Hypothalamus (tissue), 51 donors: Measurements from ENCODE around the gene PNMA6E.
"Not testable (repeated sequence)": the region's sequence is repeated elsewhere in the genome, so short reads cannot be mapped to it uniquely, and the experiment has no call there.

Experiments
- DNase-seq, 51 donors: peaks; one replicate each; lab custom pipeline; 2025; lab: John Stamatoyannopoulos, UW

Gene PNMA6E

DNA sequence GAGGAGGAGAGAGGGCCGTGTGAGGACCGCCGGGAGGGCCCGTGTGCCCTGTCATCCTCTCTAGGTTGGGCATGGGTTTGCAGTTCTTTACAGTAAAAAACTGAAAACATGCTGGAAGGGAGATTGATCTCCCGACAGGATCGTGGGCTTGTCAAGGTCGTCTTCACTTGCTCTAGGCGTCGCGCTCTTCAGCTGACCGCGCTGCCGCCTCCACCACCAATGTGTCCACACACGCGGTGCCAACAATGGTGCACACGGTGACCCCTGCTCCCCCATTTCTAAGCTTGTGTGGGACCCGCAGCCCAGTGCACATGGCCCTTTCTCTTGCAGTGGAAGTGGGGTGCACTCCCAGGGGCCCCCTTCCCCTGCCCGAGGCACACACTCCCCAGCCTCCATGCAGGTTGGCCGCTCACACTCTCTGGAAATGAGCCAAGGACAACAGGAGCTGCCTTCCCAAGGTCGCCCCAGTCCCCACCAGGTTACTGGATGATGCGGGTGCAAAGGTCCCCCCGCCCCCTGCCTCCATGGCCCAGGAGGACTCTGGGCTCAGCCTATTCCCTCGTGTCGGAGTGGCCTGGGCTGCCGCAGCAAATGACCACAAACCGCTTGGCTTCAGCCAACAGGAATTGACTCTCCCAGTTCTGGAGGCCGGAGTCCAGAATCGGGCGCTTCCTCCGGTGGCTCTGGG is 8.4 kb upstream of the PNMA6E start:
- no peak for DNase-seq

DNA sequence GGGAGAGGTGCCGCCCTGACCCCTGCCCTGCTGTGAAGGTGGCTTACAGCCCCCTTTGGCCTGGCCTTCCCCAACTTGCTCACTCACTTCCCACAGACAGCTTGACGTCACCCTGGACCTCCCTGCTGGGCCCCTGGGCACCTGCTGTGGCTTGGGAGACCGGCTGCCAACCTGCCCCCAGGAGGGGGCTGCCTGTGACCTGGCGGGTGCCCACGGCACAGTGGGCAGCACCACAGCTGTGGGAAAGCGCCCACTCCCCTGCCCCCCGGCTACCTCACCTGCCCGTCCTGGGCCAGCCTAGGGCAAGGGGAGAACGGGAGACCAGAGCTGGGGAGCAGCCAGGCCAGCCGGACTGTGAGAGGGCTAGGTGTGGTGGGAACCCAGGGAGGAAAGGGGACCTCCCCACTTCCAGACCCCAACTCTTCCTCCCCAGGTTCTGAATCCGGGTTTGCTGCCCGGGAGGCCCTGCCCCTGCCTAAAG is 7.8 kb upstream of the PNMA6E start:
- DNase-seq, result no peak

DNA sequence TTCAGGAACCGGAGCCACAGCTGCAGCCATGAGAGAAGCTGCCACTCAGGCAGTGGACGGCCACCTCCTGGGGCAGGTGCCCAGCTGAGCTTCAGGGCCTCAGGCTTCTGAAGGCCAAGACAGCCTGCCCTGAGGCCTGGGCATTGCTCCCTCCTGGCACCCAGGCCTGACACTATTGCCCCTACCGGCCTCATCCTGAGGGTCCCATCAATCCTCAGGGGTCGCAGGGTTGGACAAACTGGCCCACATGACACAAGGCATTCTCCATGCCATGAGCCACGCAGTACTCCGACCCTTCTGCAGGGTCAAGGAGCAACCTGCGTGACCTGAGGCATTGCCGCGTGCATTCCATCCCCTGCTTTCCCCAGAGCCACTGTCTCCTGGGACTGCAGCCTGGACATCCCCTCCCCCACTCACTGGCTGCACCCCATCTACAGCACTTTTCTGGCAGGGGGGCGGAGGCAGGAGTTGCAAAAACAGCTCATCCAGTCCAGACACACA is 7.1 kb upstream of the PNMA6E start:
- no peak for DNase-seq

DNA sequence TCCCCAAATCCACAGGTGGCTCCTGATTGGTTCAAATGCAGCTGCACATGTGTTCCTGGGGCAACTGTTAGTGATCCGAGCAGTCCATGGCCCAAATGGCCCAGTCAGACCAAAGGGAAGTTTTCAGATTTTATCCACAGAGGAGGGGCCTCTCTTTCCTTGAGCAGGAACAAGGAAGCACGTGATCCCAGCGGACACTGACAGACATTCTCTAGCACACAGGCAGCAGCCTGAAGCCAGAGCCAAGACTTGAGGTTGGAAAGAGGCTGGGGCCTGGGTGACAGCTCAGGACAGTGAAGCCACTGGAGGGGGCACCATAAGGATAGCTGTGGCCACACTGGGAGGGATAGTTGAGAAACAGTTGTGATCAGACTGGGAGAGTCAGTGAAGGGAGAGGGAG is 6.6 kb upstream of the PNMA6E start:
- DNase-seq, result no peak

DNA sequence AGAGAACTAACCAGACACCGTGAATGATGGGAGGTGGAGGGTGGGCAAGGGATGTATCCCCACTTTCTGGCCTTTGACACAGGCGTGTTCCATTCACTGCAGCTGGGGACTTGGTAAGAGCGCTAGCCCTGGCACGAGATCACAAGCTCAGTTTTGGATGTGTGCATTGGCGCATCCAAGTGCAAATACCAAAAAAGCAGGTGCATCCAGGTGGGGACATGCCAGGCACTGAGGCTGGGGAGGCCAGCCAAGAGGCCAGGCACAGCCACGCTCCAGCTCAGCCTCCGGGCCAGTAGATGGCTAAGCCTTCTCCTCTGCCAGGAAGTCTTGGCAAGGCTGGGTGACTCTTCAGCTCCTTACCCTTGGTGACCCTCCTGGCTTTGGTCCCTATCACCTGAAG is 5.8 kb upstream of the PNMA6E start:
- DNase-seq, result no peak

DNA sequence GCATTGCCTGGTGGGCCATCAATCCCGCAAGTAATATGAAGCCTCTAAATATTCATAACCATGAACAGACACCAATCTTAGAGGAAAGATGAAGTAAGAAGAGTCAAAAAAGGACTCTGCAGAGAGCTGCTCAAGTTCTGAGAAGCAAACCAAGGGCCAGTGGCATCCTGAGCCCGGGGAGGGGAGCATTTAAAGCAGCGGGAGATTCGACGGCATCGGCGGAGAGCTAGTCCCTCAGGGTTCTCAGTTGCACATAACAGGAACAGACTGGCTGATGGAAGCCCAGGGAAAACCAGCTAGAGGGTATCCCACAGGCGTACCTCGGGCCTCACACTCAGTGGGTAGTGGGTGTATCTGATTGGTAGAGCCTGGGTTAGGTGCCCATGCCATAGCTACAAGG is 4.9 kb upstream of the PNMA6E start:
- no peak for DNase-seq

DNA sequence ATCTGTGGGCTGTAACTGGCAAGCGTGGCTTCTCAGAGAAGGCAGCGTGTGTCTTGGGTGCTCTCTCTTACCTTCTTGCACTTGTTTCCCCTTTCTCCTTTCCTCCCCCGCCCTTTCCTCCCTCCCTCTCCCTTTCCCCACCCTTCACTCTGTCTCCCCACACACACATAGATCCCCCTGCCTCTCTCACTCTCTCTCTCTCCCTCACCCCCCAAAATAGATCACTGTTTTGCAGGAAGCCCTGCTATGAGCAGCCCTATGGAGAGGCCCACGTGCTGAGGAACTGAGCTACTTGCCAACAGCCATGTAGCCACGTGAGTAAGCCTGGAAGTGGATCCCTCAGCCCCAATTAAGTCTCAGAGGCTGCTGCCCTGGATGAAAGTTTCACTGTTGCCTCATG is 4.3 kb upstream of the PNMA6E start:
- DNase-seq, result no peak

DNA sequence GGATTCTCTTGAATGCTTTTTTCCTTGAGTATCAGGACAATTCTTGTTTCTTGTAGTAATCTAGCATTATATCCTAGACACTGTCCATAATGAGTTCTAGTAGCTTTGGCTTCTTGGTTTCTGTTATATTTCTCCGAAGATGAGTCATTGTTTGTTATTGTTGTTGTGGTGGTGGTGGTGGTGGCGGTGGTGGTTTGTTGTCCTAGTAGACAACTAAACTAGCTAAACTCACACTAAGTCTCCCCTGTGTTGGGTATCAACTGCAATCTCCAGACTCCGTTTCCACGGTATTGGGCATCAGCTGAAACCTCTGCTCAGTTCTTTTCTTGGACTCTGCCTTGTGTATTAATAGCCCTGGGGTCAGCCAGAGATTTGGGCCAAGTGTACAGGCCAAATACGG is 3.2 kb upstream of the PNMA6E start:
- DNase-seq, result not testable (repeated sequence)

DNA sequence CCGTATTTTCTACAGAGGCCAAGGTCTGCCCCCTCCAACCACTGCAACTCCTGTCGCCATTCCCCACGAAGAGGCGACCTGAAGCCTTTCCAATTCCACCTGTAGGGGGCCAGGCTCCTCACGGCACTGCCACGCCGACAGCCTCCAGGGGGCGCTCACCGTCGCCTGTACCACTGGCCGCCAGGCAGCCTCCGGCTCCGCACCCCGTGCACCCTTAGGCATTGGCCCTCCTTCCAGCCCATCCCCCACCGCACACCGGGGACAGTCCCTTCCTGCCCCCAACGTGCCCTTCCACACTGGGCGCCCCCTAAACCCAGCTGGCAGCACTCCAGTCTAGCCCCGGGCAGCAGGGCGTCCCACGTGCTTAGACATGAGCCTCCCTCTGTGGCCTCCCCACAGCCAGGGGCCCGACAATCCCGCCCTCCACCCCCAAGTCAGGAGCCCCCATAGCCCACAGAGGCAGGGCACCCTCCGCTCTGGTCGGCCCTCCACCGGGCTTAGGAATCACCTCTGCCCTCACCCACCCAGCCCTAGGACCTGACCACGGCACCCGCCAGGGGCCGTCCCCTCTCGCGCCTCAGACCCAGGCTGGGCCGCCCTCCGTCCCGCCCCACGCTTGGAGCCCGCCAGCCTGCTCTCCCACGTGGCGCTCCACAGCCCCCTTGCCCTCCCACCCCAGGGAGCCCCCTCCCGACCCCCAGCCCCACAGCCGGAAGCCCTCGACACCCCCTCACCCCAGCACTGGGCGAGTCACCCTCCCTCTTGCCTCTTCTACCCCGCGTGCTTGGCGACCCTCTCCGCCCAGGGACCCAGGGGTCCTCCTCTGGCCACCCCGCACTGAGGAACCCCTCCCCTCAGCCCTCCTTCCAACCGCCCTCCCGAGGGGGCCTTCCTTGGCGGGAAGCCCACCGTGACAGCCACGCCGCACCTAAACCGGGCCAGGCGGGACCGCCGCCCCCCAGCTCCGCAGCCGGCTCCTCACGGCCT is 711 bp downstream of the PNMA6E start:
- no peak for DNase-seq

DNA sequence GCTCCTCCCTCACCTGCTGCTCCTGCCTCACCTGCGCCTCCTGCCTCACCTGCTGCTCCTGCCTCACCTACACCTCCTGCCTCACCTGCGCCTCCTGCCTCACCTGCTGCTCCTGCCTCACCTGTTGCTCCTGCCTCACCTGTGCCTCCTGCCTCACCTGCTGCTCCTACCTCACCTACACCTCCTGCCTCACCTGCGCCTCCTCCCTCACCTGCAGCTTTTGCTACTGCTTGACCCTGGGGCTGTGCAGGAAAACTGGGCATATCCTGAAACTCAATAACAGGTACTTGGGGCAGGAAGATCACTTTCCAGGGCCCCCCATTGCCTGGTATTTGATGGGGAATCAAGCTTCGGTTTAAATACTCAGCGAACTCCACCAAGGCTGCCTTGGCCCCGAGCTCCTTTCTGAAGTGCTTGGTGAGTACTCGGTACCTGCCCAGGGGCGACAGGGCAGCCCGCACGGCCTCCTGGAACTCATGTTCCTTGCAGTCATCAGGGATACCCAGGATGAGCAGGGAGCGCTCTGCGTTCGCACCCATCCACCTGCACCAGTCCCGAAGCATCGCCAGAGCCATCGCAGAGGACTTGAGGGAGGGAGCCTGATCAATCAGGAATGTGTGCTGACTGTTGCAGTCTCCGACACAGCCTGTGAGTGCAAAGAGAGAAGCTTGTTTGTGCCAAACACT is 2.7 kb downstream of the PNMA6E start:
- no peak for DNase-seq

DNA sequence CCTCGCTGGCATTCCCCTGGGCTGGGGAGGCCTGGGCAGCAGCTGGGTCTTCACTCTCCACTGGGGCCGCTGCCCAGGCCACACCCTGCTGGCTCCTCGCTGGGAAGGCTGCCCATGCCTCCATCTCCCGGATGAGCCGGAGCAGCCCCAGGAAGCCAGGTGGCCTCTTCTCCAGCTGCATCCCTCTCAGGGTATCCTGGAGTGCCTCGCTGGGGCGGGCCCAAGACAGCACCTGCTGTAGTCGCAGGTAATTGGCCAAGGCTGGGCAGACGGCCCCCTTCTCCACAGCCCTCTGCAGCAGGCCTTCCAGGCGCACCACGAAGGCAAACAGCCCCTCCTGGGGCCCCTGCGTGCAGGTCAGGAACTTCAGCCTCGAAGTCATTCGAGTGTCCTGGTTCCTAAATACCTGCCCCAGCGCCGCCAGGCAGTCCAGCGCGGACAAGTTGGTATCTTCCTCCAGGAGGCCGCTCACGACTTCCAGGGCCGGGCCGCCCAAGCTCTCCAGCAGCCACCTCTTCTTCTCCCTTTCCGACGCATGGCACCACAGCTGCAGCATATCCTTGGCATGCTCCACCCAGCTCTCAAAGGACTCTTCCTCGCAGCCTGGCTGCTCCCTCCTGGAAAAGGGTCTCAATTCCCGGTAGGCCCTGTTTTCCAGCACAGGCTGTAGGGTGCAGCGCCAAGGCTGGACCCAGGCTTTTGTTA is 3.7 kb downstream of the PNMA6E start:
- DNase-seq, result no peak

DNA sequence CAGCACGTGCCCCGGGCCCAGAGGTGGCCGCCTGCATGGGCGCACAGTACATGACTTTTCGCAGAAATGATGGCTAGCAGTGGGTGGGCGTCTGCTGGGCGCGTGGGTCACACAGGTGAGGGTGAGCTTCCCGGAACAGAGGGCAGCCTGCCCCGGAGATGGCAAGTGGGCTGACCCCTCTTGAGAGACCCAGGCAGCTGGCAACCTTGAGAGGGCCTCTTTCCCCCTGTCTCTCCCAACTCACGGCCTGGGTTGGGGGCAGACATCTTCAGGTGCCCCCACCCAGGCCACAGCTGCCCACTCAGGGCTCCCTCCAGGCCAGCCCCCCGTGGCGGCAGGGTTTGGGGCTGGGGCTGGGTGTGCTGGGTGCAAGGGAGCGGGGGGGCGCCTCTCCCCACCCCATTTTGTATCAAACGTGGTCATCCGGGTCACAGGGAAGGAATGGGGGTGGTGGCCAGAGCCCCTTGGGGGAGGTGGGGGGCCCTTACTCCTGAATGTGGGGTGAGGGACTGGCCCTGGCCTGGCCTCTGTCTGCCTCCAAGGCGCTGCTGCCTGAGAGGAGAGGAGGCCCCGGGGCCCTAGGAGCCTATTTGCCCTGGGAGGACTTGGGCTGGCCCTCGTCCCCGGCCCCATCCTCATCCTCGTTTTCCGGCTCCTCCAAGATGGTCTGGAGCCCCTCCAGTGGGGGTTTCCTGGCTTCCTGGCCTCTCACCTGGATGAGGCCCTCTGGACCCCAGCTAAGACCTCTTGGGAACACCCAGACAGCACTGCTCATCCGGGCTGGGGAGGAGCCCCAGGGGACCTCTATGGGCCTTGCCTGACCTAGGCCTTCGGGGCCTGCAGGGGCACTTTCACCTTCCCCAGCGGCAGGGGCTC is 4.6 kb downstream of the PNMA6E start:
- no peak for DNase-seq

DNA sequence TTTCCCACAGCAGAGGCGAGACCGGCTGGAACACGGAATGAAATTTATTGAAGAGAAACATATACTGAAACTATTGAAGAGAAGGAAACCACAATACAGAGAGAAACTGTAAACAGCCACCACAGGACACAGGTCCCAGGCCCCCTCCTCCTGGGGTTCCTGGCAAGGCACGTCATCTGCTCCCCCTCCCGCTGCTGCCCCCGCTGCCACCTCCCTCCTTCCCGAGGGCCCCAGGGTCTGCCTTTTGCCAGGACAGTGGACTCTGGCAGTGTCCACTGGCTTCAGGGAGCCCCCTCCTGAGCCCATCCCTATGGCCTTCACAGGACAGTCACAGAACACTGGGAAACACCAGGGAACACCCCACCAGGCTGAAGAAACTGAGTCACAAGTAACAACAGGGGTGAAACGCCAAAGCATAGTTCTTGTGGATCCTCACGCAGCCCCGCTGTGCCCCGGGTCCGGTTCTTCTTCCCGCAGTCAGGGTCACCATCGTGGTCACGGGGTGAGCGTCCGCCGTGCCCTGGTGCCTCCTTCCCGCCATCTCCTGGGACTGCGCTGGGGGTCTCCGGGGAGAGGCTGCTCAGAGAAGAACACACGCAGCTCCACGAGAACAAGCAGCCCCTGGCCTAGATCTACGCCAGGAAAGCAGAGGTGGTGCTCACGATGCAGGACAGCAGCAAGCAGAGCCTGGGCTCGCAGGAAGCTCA is 5.4 kb downstream of the PNMA6E start:
- no peak for DNase-seq

DNA sequence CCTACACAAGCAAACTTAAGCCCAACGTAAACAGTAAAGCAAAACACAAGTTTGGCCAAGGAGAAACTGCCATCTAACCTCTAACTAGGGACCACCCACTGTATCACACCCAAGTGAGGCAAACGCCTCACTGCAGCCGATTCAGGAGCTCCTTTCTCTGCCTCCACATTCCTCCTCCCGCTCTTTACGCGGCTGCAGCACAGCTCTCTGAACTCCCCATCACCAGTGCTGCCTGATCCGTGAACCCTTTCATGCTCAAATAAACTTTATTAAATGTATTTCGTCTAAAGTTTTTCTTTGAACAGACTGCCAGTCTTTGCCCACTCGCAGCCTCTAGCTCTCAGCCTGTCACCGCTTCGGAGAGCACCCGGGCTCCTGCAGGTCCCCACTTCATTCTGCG is 6.5 kb downstream of the PNMA6E start:
- no peak for DNase-seq

DNA sequence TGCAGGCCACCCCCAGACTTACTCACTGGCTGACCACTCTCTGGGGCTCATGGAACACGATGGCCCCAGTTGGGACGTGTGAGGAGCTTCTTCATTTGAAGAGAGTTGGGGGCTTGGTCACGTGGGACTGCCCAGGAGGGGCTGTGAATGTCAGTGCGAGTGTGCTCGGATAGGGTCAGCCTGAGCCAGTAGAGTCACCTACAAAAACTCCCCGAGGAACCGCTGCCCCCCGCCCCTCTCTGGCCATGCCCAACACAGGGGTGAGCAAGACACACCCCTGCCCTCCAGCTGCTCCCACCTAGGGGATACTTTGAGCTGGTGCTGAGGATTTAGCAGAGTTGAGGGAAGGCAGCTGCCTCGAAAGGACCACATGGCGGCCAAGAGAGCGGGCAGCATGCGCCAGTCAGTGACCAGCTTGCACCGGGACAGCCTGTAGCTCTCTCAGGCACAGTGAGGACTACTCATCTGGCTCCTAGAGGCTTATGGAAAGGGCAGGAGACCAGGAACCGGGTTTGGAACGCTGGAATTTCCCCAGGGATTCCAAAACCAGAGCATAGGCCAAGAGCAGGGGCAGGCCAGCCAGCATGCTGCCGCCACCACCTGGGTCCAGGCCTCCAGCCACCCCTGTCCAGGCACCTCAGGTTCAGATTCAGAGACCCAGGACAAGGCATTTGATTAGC is 8.4 kb downstream of the PNMA6E start:
- DNase-seq, result no peak

DNA sequence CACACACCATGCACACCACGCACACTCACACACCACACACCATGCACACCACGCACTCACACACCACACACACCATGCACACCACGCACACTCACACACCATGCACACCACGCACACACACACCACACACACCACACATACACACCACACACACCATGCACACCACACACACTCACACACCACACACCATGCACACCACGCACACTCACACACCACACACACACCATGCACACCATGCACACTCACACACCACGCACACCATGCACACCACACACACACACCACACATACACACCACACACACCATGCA is 11.7 kb downstream of the PNMA6E start:
- not testable (repeated sequence) for DNase-seq

DNA sequence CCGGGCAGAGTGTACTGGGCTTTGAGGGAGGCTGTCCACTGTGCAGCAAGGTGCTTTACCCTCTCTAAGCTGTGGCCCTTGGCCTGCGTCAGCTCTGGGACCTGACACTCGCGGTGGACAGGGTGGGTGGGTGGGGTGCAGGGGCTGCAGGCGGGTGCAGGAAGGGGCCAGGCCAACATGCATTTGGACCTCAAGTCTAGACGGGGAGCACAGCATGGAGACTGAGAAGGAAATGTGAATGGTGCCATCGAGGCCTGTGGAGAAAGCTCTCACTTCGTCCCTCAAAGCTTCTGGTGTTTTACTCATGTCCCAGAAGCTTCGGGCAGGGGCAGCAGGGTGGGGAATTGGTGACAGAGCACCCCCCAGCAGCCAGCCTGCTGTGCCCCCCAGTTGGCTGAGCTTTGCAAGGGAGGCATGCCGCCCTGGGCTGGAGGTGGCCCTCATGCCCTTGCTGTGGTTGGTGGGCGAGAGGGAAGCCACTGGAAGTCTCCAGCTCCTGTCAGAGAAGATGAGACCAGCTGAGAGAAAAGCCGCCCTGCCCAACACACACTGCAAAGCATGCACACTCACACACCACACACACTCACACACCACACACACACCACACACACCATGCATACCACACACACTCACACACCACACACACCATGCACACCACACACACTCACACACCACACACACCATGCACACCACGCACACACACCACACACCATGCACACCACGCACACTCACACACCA is 12.3 kb downstream of the PNMA6E start:
- DNase-seq, result no peak
